Colonic mucosa (tissue), 4 donors: ENCODE results near the gene MCUR1. TPM values are rescaled to one million over a fixed set of nuclear protein-coding genes. Genes with fewer than 3 reads are reported as not detected.
A peak's percentile ranks its signal among the peaks of the same experiment; 100 is the strongest.

Experiments used
- DNase-seq: peaks from one replicate; pipeline ENCODE4 v3.0.0-alpha.2; 2020
- H3K27ac ChIP-seq: fragments of 200-600 bp; one replicate; pipeline ENCODE4 v1.8.0; 2021
- H3K27me3 ChIP-seq: fragments of 200-600 bp; one replicate; pipeline ENCODE4 v1.8.0; 2021
- H3K36me3 ChIP-seq: fragments of 200-600 bp; one replicate; pipeline ENCODE4 v1.8.0; 2021
- H3K4me1 ChIP-seq: fragments of 200-600 bp; one replicate; pipeline ENCODE4 v1.8.0; 2021; ENCODE audit warnings: mild to moderate bottlenecking
- H3K4me3 ChIP-seq: fragments of 200-600 bp; one replicate; pipeline ENCODE4 v1.8.0; 2021
- H3K9ac ChIP-seq, 2 donors: one replicate each; pipeline ENCODE4 v1.7.0; 2013; ENCODE audit warnings: control low read depth in 2 of 2, low read depth in 2 of 2, low read length in 2 of 2
- H3K9me3 ChIP-seq: fragments of 200-600 bp; one replicate; pipeline ENCODE4 v1.8.0; 2021
- CTCF ChIP-seq: fragments of 200-600 bp; IDR thresholded peaks from one replicate; pipeline ENCODE4 v1.8.0; 2022; ENCODE audit warnings: antibody characterized with exemption, mild to moderate bottlenecking
- intact Hi-C: fragments of 100-400 bp; cut with DNase I; formaldehyde crosslinking; loops from one replicate; pipeline ENCODE4 v1.14.1; 2022
- total RNA-seq, 2 donors: library from RNA; stranded (reverse); fragmentation: NEBNext Ultra II Directional in 1 of 2; extraction: Animal tissue kit (Norgen Biotek cat#: 25700) in 1 of 2; gene quantifications; one replicate each; pipeline ENCODE4 v1.2.1, GENCODE V29; 2021
- donor health status: healthy.
- donor health status: DM: no; HTN: no; CAD: no.
- donor health status: DM: no; HTN: no; CAD: no.

Gene MCUR1
- total RNA-seq, 2 donors from 2014 or later = 32.1 to 32.9 TPM

- Histone ChIP-seq H3K27me3 (no peaks in the 10 kb centered on the region), H3K27ac (no peak overlapping the region), H3K36me3 (no peaks in the 10 kb centered on the region), H3K9me3 (no peaks in the 10 kb centered on the region), H3K9ac (no peak overlapping the region), H3K4me3 (no peak overlapping the region), H3K4me1 (no peaks in the 10 kb centered on the region)
- intact Hi-C loops = no loop called here
- no peak for DNase-seq
- no peak for TF ChIP-seq CTCF
Measured at GRCh38 chr6:13769655-13770053, 44.7 kb downstream of the MCUR1 start.

- Histone ChIP-seq H3K4me1 (no peaks in the 10 kb centered on the region), H3K27me3 (no peaks in the 10 kb centered on the region), H3K9ac (no peak overlapping the region), H3K4me3 (no peak overlapping the region), H3K9me3 (no peaks in the 10 kb centered on the region), H3K27ac (no peak overlapping the region), H3K36me3 (no peaks in the 10 kb centered on the region)
- no peak for TF ChIP-seq CTCF
- DNase-seq = no peak
- intact Hi-C loops = no loop called here
Measured at GRCh38 chr6:13769034-13769654, 45.2 kb downstream of the MCUR1 start.

GRCh38 chr6:13767121-13767808 lies 47.1 kb downstream of the MCUR1 start:
- H3K36me3 ChIP-seq = no peaks in the 10 kb centered on the region
- intact Hi-C loops = no loop called here
- H3K4me1 ChIP-seq = no peaks in the 10 kb centered on the region
- TF ChIP-seq CTCF = no peak
- no peaks in the 10 kb centered on the region for H3K9me3 ChIP-seq
- DNase-seq = peak; percentile 42
- peak overlapping the region; percentile 1 for H3K27ac ChIP-seq
- H3K9ac ChIP-seq = no peak overlapping the region
- H3K4me3 ChIP-seq = no peak overlapping the region
- H3K27me3 ChIP-seq = no peaks in the 10 kb centered on the region

- H3K4me3 ChIP-seq = no peak overlapping the region
- intact Hi-C loops = no loop called here
- no peak for DNase-seq
- H3K9ac ChIP-seq = no peak overlapping the region
- H3K9me3 ChIP-seq = no peaks in the 10 kb centered on the region
- H3K27ac ChIP-seq = no peak overlapping the region
- H3K27me3 ChIP-seq = no peaks in the 10 kb centered on the region
- no peak for TF ChIP-seq CTCF
- H3K36me3 ChIP-seq = no peaks in the 10 kb centered on the region
- no peaks in the 10 kb centered on the region for H3K4me1 ChIP-seq
Measured at GRCh38 chr6:13766201-13766634, 48.1 kb downstream of the MCUR1 start.

GRCh38 chr6:13765570-13765969 lies 48.8 kb downstream of the MCUR1 start:
- Histone ChIP-seq H3K4me1 (no peaks in the 10 kb centered on the region), H3K36me3 (no peaks in the 10 kb centered on the region), H3K4me3 (no peak overlapping the region), H3K27me3 (no peaks in the 10 kb centered on the region), H3K9me3 (no peaks in the 10 kb centered on the region), H3K27ac (no peak overlapping the region), H3K9ac (no peak overlapping the region)
- DNase-seq = no peak
- intact Hi-C loops = no loop called here
- TF ChIP-seq CTCF = no peak
